ENCODE measurements around the gene HOXA1. TPM values are rescaled to one million over a fixed set of nuclear protein-coding genes. Genes with fewer than 3 reads are reported as not detected.

Gene HOXA1
- total RNA-seq, 2 donors from 2014 or later: 3.1 TPM; not detected in 1

- H3K27me3 ChIP-seq (replicated peaks; ENCODE audit: insufficient read depth): no peaks in the 10 kb centered on the region
- TF ChIP-seq, protein P1, sequence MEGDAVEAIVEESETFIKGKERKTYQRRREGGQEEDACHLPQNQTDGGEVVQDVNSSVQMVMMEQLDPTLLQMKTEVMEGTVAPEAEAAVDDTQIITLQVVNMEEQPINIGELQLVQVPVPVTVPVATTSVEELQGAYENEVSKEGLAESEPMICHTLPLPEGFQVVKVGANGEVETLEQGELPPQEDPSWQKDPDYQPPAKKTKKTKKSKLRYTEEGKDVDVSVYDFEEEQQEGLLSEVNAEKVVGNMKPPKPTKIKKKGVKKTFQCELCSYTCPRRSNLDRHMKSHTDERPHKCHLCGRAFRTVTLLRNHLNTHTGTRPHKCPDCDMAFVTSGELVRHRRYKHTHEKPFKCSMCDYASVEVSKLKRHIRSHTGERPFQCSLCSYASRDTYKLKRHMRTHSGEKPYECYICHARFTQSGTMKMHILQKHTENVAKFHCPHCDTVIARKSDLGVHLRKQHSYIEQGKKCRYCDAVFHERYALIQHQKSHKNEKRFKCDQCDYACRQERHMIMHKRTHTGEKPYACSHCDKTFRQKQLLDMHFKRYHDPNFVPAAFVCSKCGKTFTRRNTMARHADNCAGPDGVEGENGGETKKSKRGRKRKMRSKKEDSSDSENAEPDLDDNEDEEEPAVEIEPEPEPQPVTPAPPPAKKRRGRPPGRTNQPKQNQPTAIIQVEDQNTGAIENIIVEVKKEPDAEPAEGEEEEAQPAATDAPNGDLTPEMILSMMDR (IDR thresholded peaks at IDR 0.05): no peak
- no peaks in the 10 kb centered on the region for H3K36me3 ChIP-seq
- peaks cover 2 to 42% of the 10 kb centered on the region in 2 donors for H3K4me1 ChIP-seq (ENCODE audit: control insufficient read depth in 1 of 2, low read depth in 2 of 2)
- no peak for DNase-seq (ENCODE audit: low spot score)
- ATAC-seq (ENCODE audit: insufficient number of reproducible peaks, low FRiP score, low read depth): no peak
- H3K9me3 ChIP-seq: no peaks in the 10 kb centered on the region
- peak overlapping the region; percentile 75 to 87 for H3K27ac ChIP-seq
- peak overlapping the region; percentile 77 for H3K4me3 ChIP-seq
Observed at GRCh38 chr7:27131390-27131819, 35.6 kb upstream of the HOXA1 start.

DNA sequence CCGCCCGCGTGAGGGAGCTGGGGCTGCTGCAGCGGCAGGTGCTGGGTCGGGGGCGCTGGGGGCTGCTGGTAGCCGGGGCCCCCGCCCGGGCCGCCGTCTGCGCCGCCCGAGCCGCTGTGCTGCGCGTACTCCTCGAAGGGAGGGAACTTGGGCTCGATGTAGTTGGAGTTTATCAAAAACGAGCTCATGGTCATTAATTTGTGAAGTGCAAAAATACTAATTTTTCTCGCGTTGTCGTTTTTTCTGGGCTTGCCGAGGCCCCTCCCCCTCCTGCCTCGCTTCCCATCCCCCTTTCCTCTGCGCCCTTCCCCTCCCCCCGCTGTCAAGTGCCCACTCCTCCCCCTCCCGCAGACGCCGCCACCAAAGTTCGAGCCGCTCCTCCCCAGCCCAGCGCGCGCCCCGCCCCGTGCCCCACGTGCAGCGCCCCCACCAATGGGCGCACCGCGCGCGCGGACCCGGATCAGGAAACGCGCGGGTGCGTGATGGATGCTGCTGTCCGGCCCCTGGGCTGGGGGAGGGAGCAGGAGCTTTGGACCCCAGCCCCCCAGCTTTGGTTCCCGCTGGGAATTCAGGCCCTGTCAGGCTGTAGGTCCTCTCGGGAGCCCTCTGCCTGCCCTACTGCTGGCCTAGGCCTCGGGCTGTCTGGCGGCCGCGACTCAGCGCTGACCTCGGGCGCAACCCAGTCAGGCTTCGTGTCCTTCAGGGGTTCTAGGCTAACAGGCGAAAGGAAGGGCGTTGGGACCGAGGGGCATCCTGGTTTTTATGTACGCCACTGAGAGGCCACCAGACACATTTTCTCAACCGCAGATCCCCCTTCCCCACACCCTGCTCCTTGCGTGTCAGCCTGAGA, 35.0 kb upstream of the HOXA1 start, which contains the start of gene HOXA4:
HOXA4 (minus strand) TSS at position 218 of the 850 bp plus-strand sequence; CDS start at position 194, 24 bp downstream.
- no peaks in the 10 kb centered on the region for H3K27me3 ChIP-seq (replicated peaks; ENCODE audit: insufficient read depth)
- H3K4me3 ChIP-seq: peak within 1 kb of the TSS; percentile 77
- H3K9me3 ChIP-seq: no peaks in the 10 kb centered on the region
- no peaks in the 10 kb centered on the region for H3K36me3 ChIP-seq
- peaks cover 0 to 42% of the 10 kb centered on the region in 2 donors for H3K4me1 ChIP-seq (ENCODE audit: control insufficient read depth in 1 of 2, low read depth in 2 of 2)
- TF ChIP-seq, protein P1 (IDR thresholded peaks at IDR 0.05): no peak
- ATAC-seq (ENCODE audit: insufficient number of reproducible peaks, low FRiP score, low read depth) (peak; percentile 96), DNase-seq (ENCODE audit: low spot score) (peak; percentile 66)
- H3K27ac ChIP-seq: peak within 1 kb of the TSS; percentile 85 to 87

DNA sequence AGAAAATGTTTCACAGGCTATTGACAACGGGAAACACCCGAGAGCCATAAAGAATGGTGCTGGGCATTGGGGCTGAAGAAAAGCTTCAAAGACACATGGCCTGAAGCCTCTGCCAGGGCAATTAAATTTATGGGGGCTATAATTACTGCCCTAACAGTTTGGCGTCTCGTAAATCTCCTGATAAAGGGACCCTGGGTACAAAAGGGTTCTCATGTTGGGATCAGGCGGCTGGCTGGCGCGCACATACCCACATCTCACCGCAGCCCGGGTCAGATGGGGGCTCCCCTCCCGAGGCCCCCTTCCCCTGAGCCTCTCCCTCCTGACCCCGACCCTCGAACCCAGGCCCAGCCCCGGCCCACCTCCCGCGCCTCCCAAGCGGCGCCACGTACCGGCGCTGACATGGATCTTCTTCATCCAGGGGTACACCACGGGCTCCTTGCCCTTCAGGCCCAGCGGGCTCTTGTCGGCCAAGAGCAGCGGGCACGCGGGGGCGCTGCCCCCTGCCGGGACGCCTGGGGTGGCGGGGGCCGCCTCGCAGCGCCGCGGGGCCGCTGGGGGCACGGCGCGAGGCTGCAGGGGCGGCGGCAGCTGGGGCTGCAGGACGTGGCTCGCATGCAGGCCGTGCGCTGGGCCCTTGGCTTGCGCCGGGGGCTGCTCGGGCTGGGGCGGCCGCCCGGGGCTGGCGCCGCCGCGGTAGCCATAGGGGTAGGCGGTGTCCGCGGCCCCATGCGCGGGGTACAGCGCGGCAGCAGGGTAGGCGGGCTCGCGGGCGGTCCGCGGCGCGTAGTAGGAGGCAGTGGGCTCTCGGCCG, 34.1 kb upstream of the HOXA1 start:
- H3K4me1 ChIP-seq (ENCODE audit: control insufficient read depth in 1 of 2, low read depth in 2 of 2): peaks cover 0 to 49% of the 10 kb centered on the region in 2 donors
- H3K36me3 ChIP-seq: no peaks in the 10 kb centered on the region
- H3K27me3 ChIP-seq (replicated peaks; ENCODE audit: insufficient read depth): no peaks in the 10 kb centered on the region
- H3K4me3 ChIP-seq: peak overlapping the region; percentile 77
- ATAC-seq (ENCODE audit: insufficient number of reproducible peaks, low FRiP score, low read depth) (peak; percentile 31), DNase-seq (ENCODE audit: low spot score) (no peak)
- H3K27ac ChIP-seq: peak overlapping the region; percentile 85 to 87
- H3K9me3 ChIP-seq: no peaks in the 10 kb centered on the region
- TF ChIP-seq, protein P1 (IDR thresholded peaks at IDR 0.05): no peak

DNA sequence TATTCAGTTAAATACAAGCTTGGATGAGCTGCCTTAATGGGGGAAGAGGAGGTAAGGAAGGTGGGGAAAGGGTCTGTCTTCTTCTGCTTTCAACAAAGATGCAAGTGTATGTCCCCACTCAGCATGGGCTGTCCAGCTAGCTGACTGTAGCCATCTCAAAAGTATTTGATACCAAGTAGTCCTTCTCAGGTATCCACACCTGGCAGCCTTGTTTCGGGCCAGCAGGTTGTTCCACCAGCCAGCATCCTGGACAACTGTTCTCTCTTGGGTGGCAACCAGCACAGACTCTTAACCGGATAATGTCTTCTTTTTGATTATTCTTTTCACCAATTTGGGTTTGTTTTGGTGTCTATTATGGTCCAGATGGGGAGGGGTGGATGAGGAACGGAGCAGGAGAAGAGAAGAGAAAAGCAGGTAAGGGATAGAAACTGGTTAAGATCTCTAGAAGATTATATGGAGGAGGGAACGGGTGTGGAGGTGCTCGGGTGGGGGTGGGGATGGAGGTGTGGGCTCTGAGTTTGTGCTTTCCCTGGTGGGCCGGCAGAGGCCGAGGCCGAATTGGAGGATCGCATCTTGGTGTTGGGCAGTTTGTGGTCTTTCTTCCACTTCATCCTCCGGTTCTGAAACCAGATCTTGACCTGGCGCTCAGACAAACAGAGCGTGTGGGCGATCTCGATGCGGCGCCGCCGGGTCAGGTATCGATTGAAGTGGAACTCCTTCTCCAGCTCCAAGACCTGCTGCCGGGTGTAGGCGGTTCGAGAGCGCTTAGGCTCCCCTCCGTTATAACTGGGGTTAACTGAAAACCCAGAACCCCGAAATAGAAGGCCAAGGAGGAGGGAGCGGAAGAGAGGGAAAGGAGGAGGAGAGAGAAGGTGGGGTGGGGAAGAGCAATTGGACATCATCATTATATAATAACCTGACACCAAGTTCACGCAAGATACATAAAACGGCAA, 33.3 kb upstream of the HOXA1 start:
- TF ChIP-seq, protein P1 (IDR thresholded peaks at IDR 0.05): no peak
- Histone ChIP-seq H3K36me3 (no peaks in the 10 kb centered on the region), H3K27ac (peak overlapping the region; percentile 52 to 87), H3K4me3 (peak overlapping the region; percentile 77), H3K4me1 (ENCODE audit: control insufficient read depth in 1 of 2, low read depth in 2 of 2) (peaks cover 0 to 54% of the 10 kb centered on the region in 2 donors), H3K9me3 (no peaks in the 10 kb centered on the region), H3K27me3 (replicated peaks; ENCODE audit: insufficient read depth) (no peaks in the 10 kb centered on the region)
- ATAC-seq (ENCODE audit: insufficient number of reproducible peaks, low FRiP score, low read depth): no peak
- no peak for DNase-seq (ENCODE audit: low spot score)
